SKM-1 treated with dmso at 0.1 percent for 144 hours (cell line): Measurements from ENCODE around the gene TGFBR1.

ENCODE experiments used
- DNase-seq: peaks from one replicate; lab custom pipeline; 2025; ENCODE audit not compliant: unreplicated experiment; lab: John Stamatoyannopoulos, UW

TGFBR1 gene

GRCh38 chr9:99104459-99105151, at the start of gene TGFBR1:
Gene TGFBR1 (plus strand): TSS chr9:99105113. CDS start chr9:99105206, 93 bp downstream.
- peak; percentile 66 for DNase-seq

GRCh38 chr9:99055384-99055783, 49.5 kb upstream of the TGFBR1 start:
- no peak for DNase-seq

- no peak for DNase-seq
Measured at GRCh38 chr9:99056186-99056585, 48.7 kb upstream of the TGFBR1 start.

GRCh38 chr9:99056886-99057664, 47.8 kb upstream of the TGFBR1 start:
- DNase-seq: no peak

- DNase-seq: peak; percentile 71
Measured at GRCh38 chr9:99057665-99058625, 47.0 kb upstream of the TGFBR1 start.

GRCh38 chr9:99058964-99059921, 45.7 kb upstream of the TGFBR1 start:
- DNase-seq: peak; percentile 71

GRCh38 chr9:99060621-99061020, 44.3 kb upstream of the TGFBR1 start:
- DNase-seq: no peak

- DNase-seq: no peak
Measured at GRCh38 chr9:99062549-99062948, 42.4 kb upstream of the TGFBR1 start.

- no peak for DNase-seq
Measured at GRCh38 chr9:99063522-99063921, 41.4 kb upstream of the TGFBR1 start.

GRCh38 chr9:99066571-99066970, 38.3 kb upstream of the TGFBR1 start:
- no peak for DNase-seq

- no peak for DNase-seq
Measured at GRCh38 chr9:99069075-99069474, 35.8 kb upstream of the TGFBR1 start.

- no peak for DNase-seq
Measured at GRCh38 chr9:99069546-99069945, 35.4 kb upstream of the TGFBR1 start.

- no peak for DNase-seq
Measured at GRCh38 chr9:99070681-99071080, 34.2 kb upstream of the TGFBR1 start.

- DNase-seq: no peak
Measured at GRCh38 chr9:99071313-99072039, 33.4 kb upstream of the TGFBR1 start.

- no peak for DNase-seq
Measured at GRCh38 chr9:99072040-99072394, 32.9 kb upstream of the TGFBR1 start.

- DNase-seq: no peak
Measured at GRCh38 chr9:99073347-99073746, 31.6 kb upstream of the TGFBR1 start.

- DNase-seq: no peak
Measured at GRCh38 chr9:99073985-99074901, 30.7 kb upstream of the TGFBR1 start.

GRCh38 chr9:99074902-99075245, 30.0 kb upstream of the TGFBR1 start:
- DNase-seq: no peak
